ENCODE results near the gene ATP6V0A1. TPM values are rescaled to one million over a fixed set of nuclear protein-coding genes. Genes with fewer than 3 reads are reported as not detected.
A peak's percentile ranks its signal among the peaks of the same experiment; 100 is the strongest.

The ATP6V0A1 gene
- total RNA-seq, 2 donors from 2014 or later = 78.0 to 80.3 TPM

DNA sequence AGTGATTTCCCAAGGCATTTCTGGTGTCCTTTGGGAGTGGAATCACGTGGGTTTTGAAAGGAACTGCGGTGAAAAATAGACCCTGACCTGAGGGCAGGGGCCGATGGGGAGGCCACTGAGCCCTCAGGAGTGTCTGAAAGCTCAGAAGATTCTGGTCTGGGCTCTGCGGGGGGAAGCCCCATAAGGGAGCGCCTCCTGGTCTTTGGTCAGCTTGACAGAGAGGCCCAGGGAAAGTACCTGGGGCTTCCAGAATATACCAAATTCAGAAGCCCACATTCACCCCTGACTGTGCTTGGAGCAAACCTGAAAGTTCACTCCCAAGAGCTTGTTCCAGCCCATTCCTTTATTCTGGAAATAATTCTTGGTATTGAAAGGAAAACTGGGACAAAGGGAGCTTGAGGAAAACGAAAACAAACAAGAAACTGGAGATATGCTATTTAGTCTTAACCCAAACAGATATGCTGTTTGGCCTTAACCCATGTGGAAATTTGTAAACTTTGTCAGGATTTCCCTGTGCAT, 54.1 kb downstream of the ATP6V0A1 start:
- Histone ChIP-seq H3K36me3 (no peaks in the 10 kb centered on the region), H3K4me3 (no peak overlapping the region), H3K9me3 (no peaks in the 10 kb centered on the region), H3K27me3 (replicated peaks; ENCODE audit: insufficient read depth) (no peaks in the 10 kb centered on the region), H3K4me1 (replicated peaks) (peaks cover 8% of the 10 kb centered on the region), H3K27ac (peak overlapping the region; percentile 52 to 74)
- DNase-seq (ENCODE audit: low spot score) = no peak
- TF ChIP-seq CTCF (IDR thresholded peaks at IDR 0.05) = no peak
- TF ChIP-seq POLR2AphosphoS5 (IDR thresholded peaks at IDR 0.05) = no peak
- TF ChIP-seq POLR2A (IDR thresholded peaks at IDR 0.05) = no peak
- 60% methylated on average over 6 of the region's 6 CpGs for WGBS
- intact Hi-C loops (cut with DNase I) = loop anchor here (5.0 kb wide), 1 partner anchor 190 kb away; no protein-coding TSS in a partner anchor

GRCh38 chr17:42513686-42514085, 55.0 kb downstream of the ATP6V0A1 start:
- no peak overlapping the region for H3K4me3 ChIP-seq
- no peaks in the 10 kb centered on the region for H3K36me3 ChIP-seq
- TF ChIP-seq POLR2A (IDR thresholded peaks at IDR 0.05) (no peak), POLR2AphosphoS5 (IDR thresholded peaks at IDR 0.05) (no peak), CTCF (IDR thresholded peaks at IDR 0.05) (no peak)
- peak overlapping the region; percentile 52 to 74 for H3K27ac ChIP-seq
- peaks cover 5% of the 10 kb centered on the region for H3K4me1 ChIP-seq (replicated peaks)
- H3K9me3 ChIP-seq = no peaks in the 10 kb centered on the region
- WGBS = 96% methylated on average over 11 of the region's 11 CpGs
- H3K27me3 ChIP-seq (replicated peaks; ENCODE audit: insufficient read depth) = no peaks in the 10 kb centered on the region
- intact Hi-C loops (cut with DNase I) = loop anchor here (5.0 kb wide), 1 partner anchor 191 kb away; no protein-coding TSS in a partner anchor
- DNase-seq (ENCODE audit: low spot score) = no peak

GRCh38 chr17:42514279-42514678, 55.6 kb downstream of the ATP6V0A1 start:
- TF ChIP-seq POLR2AphosphoS5 (IDR thresholded peaks at IDR 0.05) = no peak
- no peak for TF ChIP-seq POLR2A (IDR thresholded peaks at IDR 0.05)
- no peak for TF ChIP-seq CTCF (IDR thresholded peaks at IDR 0.05)
- intact Hi-C loops (cut with DNase I) = loop anchor here (5.0 kb wide), 1 partner anchor 192 kb away; no protein-coding TSS in a partner anchor
- Histone ChIP-seq H3K27ac (peak overlapping the region; percentile 52 to 58), H3K4me3 (no peak overlapping the region), H3K4me1 (replicated peaks) (peaks cover 7% of the 10 kb centered on the region), H3K36me3 (no peaks in the 10 kb centered on the region), H3K27me3 (replicated peaks; ENCODE audit: insufficient read depth) (no peaks in the 10 kb centered on the region), H3K9me3 (no peaks in the 10 kb centered on the region)
- DNase-seq (ENCODE audit: low spot score) = no peak
- 94% methylated on average over 11 of the region's 11 CpGs for WGBS

DNA sequence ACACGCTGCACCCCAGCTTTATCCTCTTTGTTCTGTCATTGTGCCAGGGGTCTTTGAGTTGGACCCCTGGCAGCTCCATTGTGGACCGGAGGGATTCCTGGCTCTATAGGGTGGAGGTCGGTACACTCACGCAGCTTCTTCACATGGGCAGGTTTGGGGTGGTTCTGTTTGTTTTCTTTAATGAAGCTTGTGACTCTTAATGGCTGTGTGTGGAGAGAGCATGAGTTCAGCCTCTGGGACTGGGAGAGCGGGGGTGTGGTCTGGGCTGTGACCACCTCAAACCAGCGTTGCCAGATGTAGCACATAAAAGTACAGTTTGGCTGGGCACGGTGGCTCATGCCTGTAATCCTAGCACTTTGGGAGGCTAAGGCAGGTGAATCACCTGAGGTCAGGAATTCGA, 56.2 kb downstream of the ATP6V0A1 start:
- WGBS = 56% methylated on average over 8 of the region's 8 CpGs
- TF ChIP-seq POLR2AphosphoS5 (IDR thresholded peaks at IDR 0.05) = peak; percentile 38
- TF ChIP-seq POLR2A (IDR thresholded peaks at IDR 0.05) = no peak
- no peak for TF ChIP-seq CTCF (IDR thresholded peaks at IDR 0.05)
- peaks cover 8% of the 10 kb centered on the region for H3K4me1 ChIP-seq (replicated peaks)
- H3K27me3 ChIP-seq (replicated peaks; ENCODE audit: insufficient read depth) = no peaks in the 10 kb centered on the region
- DNase-seq (ENCODE audit: low spot score) = no peak
- H3K9me3 ChIP-seq = no peaks in the 10 kb centered on the region
- no peak overlapping the region for H3K4me3 ChIP-seq
- H3K36me3 ChIP-seq = no peaks in the 10 kb centered on the region
- peak overlapping the region; percentile 52 to 58 for H3K27ac ChIP-seq
- intact Hi-C loops (cut with DNase I) = loop anchor here (5.0 kb wide), 2 partner anchors 193 to 203 kb away; no protein-coding TSS in a partner anchor

GRCh38 chr17:42517516-42517915, 58.8 kb downstream of the ATP6V0A1 start:
- 23% methylated on average over 9 of the region's 9 CpGs for WGBS
- Histone ChIP-seq H3K9me3 (no peaks in the 10 kb centered on the region), H3K27ac (peak overlapping the region; percentile 87 to 93), H3K27me3 (replicated peaks; ENCODE audit: insufficient read depth) (no peaks in the 10 kb centered on the region), H3K36me3 (no peaks in the 10 kb centered on the region), H3K4me3 (no peak overlapping the region), H3K4me1 (replicated peaks) (peaks cover 8% of the 10 kb centered on the region)
- TF ChIP-seq CTCF (IDR thresholded peaks at IDR 0.05) (peak; percentile 82 to 96 (median 92)), POLR2A (IDR thresholded peaks at IDR 0.05) (no peak), POLR2AphosphoS5 (IDR thresholded peaks at IDR 0.05) (peak; percentile 82)
- peak; percentile 77 for DNase-seq (ENCODE audit: low spot score)
- intact Hi-C loops (cut with DNase I) = loop anchor here (5.0 kb wide), 1 partner anchor 205 kb away; no protein-coding TSS in a partner anchor
